Lower lobe of right lung (tissue), 2 donors: Measurements from ENCODE around the gene WLS. TPM values are rescaled to one million over a fixed set of nuclear protein-coding genes. Genes with fewer than 3 reads are reported as not detected.
A peak's percentile ranks its signal among the peaks of the same experiment; 100 is the strongest.

Source experiments
- ATAC-seq, 2 donors: fragments of 200-7000 bp; cut with Tn5 transposase; one replicate each; pipeline ENCODE4 v1.9.1; 2020 to 2022; ENCODE audit warnings: mild to moderate bottlenecking in 2 of 2, moderate library complexity in 2 of 2
- DNase-seq: peaks from one replicate; pipeline ENCODE4 v3.0.0-alpha.2; 2020
- H3K27ac ChIP-seq: fragments of 200-600 bp; one replicate; pipeline ENCODE4 v1.8.0; 2022
- H3K27me3 ChIP-seq: fragments of 200-600 bp; one replicate; pipeline ENCODE4 v1.8.0; 2022; ENCODE audit warnings: low read depth
- H3K36me3 ChIP-seq: fragments of 200-600 bp; one replicate; pipeline ENCODE4 v1.8.0; 2022; ENCODE audit warnings: mild to moderate bottlenecking
- H3K4me1 ChIP-seq: fragments of 200-600 bp; one replicate; pipeline ENCODE4 v1.8.0; 2022
- H3K4me3 ChIP-seq: fragments of 200-600 bp; one replicate; pipeline ENCODE4 v1.8.0; 2022; ENCODE audit warnings: mild to moderate bottlenecking
- H3K9me3 ChIP-seq: fragments of 200-600 bp; one replicate; pipeline ENCODE4 v1.8.0; 2022
- intact Hi-C: fragments of 100-400 bp; cut with DNase I; formaldehyde crosslinking; loops from one replicate; pipeline ENCODE4 v1.11.0; 2022
- total RNA-seq: library from RNA; stranded (reverse); fragmentation: NEBNext Ultra II Directional; extraction: Animal tissue kit (Norgen Biotek cat#: 25700); gene quantifications from one replicate; pipeline ENCODE4 v1.2.1, GENCODE V29; 2021
- TF ChIP-seq, protein P1 (sequence below): fragments of 200-600 bp; IDR thresholded peaks from one replicate; pipeline ENCODE4 v1.8.0; 2022; ENCODE audit warnings: antibody characterized with exemption, mild to moderate bottlenecking
- donor health status: DM: no; HTN: yes; CAD: no; lungs with severe emphysema.

WLS gene
- total RNA-seq, 1 donor from 2014 or later, result 85.2 TPM

DNA sequence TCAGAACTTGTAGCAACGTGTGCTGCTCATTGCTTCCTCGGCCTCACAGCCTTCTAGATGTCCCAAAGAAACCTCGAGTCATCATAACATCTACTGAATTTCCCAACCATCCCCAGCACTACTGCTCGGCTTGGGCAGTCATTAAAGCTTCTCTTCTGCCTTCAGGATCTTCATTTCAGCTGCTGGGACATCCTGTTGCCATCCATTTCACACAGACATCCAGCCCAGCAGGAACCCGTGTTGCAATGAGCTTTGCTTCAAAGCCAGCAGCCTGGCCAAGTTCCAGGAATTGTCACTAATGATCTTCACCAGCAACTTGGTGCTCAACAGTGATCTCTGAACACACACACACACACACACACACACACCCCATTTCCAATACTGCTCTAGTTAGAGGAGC is 18.5 kb downstream of the WLS start:
- Histone ChIP-seq H3K27me3 (no peaks in the 10 kb centered on the region), H3K27ac (no peak overlapping the region), H3K4me1 (peaks cover 41% of the 10 kb centered on the region), H3K9me3 (no peaks in the 10 kb centered on the region), H3K36me3 (no peaks in the 10 kb centered on the region), H3K4me3 (no peak overlapping the region)
- DNase-seq (peak; percentile 52), ATAC-seq (peak; percentile 16 to 52)
- intact Hi-C loops, result no loop called here
- TF ChIP-seq, protein P1, sequence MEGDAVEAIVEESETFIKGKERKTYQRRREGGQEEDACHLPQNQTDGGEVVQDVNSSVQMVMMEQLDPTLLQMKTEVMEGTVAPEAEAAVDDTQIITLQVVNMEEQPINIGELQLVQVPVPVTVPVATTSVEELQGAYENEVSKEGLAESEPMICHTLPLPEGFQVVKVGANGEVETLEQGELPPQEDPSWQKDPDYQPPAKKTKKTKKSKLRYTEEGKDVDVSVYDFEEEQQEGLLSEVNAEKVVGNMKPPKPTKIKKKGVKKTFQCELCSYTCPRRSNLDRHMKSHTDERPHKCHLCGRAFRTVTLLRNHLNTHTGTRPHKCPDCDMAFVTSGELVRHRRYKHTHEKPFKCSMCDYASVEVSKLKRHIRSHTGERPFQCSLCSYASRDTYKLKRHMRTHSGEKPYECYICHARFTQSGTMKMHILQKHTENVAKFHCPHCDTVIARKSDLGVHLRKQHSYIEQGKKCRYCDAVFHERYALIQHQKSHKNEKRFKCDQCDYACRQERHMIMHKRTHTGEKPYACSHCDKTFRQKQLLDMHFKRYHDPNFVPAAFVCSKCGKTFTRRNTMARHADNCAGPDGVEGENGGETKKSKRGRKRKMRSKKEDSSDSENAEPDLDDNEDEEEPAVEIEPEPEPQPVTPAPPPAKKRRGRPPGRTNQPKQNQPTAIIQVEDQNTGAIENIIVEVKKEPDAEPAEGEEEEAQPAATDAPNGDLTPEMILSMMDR, result no peak

DNA sequence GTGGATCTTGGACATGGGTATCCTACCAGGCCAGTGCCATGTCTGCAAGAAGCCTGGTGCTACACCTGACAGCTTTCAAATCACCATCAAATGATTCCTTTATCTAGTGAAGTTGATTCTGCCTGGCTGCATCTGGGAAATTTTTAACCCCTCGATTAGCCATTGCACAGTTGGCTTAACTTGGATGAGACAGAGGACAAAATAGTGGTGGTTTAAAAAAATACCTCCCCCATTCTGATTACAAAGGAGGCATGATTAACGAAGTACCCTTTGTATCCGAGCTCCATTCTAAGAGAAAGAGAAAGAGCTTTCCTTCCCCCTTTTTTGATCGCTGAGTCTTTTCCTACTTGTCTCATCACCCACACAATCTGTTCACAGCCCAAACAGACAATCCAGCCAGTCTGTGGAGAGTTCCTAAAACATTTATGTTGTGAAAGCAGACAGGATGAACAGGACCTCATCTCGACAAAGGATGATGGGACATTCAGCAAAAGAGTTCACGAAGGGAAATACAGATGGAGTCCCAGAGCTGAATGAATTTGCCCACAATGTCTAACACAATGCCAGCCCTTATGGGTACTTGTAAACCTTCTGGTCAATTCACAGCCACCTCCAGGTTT is 20.5 kb downstream of the WLS start:
- H3K27ac ChIP-seq, result no peak overlapping the region
- no peak for DNase-seq

DNA sequence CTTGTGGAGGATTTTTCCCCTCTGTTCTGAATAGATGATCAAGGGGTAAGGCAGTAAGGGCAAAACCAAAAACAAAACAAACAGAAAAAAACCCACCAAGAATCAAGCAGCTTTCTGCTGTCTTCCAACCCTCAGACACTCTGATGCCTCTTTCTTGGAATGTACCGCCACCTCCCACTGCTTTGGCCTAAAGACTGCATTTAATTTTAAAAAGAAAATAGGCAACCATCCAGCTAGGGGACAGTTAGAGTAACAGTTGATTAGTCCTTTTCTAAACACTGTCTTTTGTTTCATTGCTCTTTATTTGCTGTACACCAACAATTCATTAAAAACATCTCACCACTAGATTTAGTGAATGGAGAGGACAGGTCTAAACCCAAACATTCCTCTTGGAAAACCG is 21.5 kb downstream of the WLS start:
- TF ChIP-seq, protein P1, result no peak
- Histone ChIP-seq H3K9me3 (no peaks in the 10 kb centered on the region), H3K36me3 (no peaks in the 10 kb centered on the region), H3K4me3 (no peak overlapping the region), H3K4me1 (peaks cover 52% of the 10 kb centered on the region), H3K27me3 (no peaks in the 10 kb centered on the region), H3K27ac (no peak overlapping the region)
- ATAC-seq (no peak), DNase-seq (no peak)
- intact Hi-C loops, result no loop called here

More for the DNA sequence above, 20.5 kb downstream of the WLS start:
- Histone ChIP-seq H3K9me3 (no peaks in the 10 kb centered on the region), H3K4me1 (peaks cover 51% of the 10 kb centered on the region), H3K27me3 (no peaks in the 10 kb centered on the region), H3K4me3 (no peak overlapping the region), H3K36me3 (no peaks in the 10 kb centered on the region)
- intact Hi-C loops, result no loop called here
- no peak for ATAC-seq
- TF ChIP-seq, protein P1, result no peak

DNA sequence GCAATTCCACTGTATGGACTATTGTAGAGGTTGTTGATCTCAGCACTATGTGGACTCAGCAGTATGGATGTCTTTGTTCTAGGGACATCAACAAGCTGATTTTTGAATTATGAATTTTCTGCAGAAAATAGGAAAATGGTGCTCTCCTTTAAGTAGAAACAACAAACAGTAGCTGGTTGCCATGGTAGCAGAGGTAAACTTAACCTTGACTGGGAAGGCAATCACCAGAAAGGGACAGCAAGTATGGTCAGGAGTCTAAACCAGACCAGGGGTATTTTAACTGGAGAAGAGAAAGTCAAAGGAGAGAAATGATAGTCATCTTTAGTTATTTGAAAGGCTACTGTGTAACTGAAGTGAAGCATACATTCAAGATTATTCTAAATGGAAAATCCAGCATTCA is 22.3 kb downstream of the WLS start:
- no peaks in the 10 kb centered on the region for H3K9me3 ChIP-seq
- H3K27ac ChIP-seq, result no peak overlapping the region
- ATAC-seq (no peak), DNase-seq (no peak)
- H3K36me3 ChIP-seq, result no peaks in the 10 kb centered on the region
- TF ChIP-seq, protein P1, result no peak
- intact Hi-C loops, result no loop called here
- H3K27me3 ChIP-seq, result no peaks in the 10 kb centered on the region
- H3K4me1 ChIP-seq, result peaks cover 58% of the 10 kb centered on the region
- H3K4me3 ChIP-seq, result no peak overlapping the region

DNA sequence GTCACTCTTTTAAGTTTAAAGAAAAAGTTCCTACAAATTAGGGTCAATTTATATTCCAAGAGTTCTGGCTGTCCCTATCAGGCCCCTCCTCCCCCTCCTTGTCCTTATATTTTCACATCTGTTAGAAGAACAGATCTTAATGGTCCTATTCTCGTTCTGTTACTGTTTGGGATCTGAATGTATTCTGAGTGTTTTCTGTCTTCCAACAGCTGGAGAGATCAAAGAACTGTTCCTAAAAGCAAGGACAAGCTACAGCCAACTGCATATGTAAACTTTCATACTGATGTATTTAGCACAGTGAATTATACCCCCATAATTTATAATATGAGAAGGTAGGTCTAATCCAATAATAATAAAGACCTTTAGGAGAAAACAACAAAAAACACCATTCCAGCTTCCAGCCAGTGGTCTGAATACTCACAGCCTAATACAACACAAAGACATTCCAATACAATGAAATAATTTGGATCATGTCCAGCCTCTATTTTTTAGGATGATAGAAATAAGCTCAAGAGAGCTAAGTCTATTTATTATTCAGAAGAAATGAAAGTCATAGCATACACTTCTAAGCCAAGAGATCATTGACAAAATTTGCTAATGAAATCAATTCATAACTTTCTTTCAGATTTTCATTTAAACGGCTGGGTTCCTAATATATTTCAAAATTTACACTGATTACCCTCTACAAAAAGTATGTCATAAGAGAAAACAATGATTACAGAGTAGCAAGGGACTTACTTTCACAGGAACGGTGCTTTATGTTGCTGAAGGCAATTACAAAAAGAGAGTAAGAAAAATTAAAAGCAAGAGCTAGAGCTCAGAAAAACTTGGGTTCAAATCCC is 25.3 kb downstream of the WLS start:
- H3K27ac ChIP-seq, result peak overlapping the region; percentile 12
- H3K4me1 ChIP-seq, result peaks cover 57% of the 10 kb centered on the region
- TF ChIP-seq, protein P1, result no peak
- H3K9me3 ChIP-seq, result no peaks in the 10 kb centered on the region
- DNase-seq (no peak), ATAC-seq (no peak)
- H3K4me3 ChIP-seq, result no peak overlapping the region
- intact Hi-C loops, result no loop called here
- H3K27me3 ChIP-seq, result no peaks in the 10 kb centered on the region
- H3K36me3 ChIP-seq, result no peaks in the 10 kb centered on the region
